ENCODE data around the gene TAF11L2.
"Not testable (repeated sequence)": the region's sequence is repeated elsewhere in the genome, so short reads cannot be mapped to it uniquely, and the experiment has no call there.

Gene TAF11L2

DNA sequence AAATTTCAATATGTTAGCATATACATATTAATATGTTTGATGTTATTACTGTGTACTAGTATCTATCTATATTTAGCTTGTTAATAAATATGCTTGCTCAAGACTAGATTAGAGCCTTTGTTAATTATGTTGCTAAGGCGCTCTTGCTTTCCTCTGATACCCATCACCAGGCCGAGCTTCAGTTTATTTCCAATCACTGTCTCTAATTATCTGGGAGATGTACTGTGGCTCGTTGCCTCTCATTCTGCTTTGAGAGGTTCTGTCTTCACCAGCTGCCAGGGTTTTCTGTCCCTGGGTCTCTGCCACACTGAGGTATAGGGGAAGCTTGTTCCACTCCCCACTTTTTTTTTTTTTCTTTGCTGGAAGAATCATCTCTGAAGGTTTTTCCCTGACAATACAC, 21.0 kb upstream of the TAF11L2 start:
- no peak overlapping the region for H3K27ac ChIP-seq
- TF ChIP-seq ZFX (IDR thresholded peaks at IDR 0.05; ENCODE audit: borderline replicate concordance), result no peak
- TF ChIP-seq, protein P1, sequence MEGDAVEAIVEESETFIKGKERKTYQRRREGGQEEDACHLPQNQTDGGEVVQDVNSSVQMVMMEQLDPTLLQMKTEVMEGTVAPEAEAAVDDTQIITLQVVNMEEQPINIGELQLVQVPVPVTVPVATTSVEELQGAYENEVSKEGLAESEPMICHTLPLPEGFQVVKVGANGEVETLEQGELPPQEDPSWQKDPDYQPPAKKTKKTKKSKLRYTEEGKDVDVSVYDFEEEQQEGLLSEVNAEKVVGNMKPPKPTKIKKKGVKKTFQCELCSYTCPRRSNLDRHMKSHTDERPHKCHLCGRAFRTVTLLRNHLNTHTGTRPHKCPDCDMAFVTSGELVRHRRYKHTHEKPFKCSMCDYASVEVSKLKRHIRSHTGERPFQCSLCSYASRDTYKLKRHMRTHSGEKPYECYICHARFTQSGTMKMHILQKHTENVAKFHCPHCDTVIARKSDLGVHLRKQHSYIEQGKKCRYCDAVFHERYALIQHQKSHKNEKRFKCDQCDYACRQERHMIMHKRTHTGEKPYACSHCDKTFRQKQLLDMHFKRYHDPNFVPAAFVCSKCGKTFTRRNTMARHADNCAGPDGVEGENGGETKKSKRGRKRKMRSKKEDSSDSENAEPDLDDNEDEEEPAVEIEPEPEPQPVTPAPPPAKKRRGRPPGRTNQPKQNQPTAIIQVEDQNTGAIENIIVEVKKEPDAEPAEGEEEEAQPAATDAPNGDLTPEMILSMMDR (IDR thresholded peaks at IDR 0.05), result no peak

- no peak overlapping the region for H3K27ac ChIP-seq
- TF ChIP-seq, protein P1 (IDR thresholded peaks at IDR 0.05), result no peak
- TF ChIP-seq ZFX (IDR thresholded peaks at IDR 0.05; ENCODE audit: borderline replicate concordance), result no peak
Observed at GRCh38 chr5:17477573-17478265, 20.3 kb upstream of the TAF11L2 start.

DNA sequence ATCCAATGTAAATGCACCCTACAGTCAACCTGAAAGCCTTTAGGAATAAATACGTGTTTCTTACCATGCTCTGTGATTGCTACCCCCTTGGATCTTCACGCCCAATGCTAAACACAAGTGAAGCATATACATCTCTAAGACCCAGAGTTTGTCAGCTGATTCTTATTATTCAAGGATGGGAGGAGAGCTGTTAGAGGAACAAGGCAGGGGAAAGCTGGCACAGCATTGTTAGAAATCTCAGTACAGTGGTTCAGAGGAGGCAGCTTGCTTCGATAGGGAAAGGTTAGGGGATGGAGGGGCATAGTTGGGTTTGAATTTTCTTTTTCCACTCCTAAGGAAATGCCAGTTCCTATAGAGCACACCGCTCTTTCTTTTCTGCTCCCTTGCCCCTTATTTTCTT, 16.7 kb upstream of the TAF11L2 start:
- no peak overlapping the region for H3K27ac ChIP-seq

DNA sequence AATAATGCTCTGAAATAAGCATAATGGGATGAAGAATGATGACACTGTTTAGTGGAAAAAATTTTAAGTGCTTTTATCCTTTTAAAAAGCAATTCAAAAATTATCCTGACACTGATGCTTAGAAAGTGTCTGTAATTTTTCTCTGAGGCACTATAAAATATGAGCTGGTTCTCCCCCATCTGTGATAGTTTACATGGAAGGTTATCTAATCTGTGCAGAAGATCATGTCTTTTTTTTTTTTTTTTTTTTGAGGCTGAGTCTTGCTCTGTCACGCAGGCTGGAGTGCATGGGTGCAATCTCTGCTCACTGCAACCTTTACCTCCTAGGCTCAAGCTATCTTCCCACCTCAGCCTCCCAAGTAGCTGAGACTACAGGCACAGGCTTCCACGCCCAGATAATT, 15.2 kb upstream of the TAF11L2 start:
- TF ChIP-seq, protein P1 (IDR thresholded peaks at IDR 0.05), result no peak
- no peak for TF ChIP-seq ZFX (IDR thresholded peaks at IDR 0.05; ENCODE audit: borderline replicate concordance)
- H3K27ac ChIP-seq, result no peak overlapping the region

More for the DNA sequence above, 16.7 kb upstream of the TAF11L2 start:
- TF ChIP-seq ZFX (IDR thresholded peaks at IDR 0.05; ENCODE audit: borderline replicate concordance), result no peak
- TF ChIP-seq, protein P1 (IDR thresholded peaks at IDR 0.05), result no peak

- H3K27ac ChIP-seq, result not testable (repeated sequence)
Observed at GRCh38 chr5:17486464-17487173, 11.4 kb upstream of the TAF11L2 start.

DNA sequence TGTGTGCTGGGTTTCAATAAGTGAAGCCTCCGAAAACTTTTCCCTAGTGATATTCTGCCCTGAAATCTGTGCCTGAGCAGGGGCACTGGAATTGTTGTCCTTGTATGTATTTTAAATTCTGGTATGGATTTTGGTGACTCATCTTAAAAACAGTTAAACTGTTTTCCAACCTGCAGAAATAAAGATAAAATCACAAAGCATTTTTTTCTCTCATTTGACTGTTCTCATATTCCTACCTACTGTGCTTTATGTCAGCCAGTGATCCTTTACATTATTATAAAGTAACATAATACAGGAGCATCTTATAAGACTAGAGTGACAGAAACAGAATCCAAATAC, 10.9 kb upstream of the TAF11L2 start:
- no peak overlapping the region for H3K27ac ChIP-seq
- no peak for TF ChIP-seq ZFX (IDR thresholded peaks at IDR 0.05; ENCODE audit: borderline replicate concordance)
- TF ChIP-seq, protein P1 (IDR thresholded peaks at IDR 0.05), result no peak

DNA sequence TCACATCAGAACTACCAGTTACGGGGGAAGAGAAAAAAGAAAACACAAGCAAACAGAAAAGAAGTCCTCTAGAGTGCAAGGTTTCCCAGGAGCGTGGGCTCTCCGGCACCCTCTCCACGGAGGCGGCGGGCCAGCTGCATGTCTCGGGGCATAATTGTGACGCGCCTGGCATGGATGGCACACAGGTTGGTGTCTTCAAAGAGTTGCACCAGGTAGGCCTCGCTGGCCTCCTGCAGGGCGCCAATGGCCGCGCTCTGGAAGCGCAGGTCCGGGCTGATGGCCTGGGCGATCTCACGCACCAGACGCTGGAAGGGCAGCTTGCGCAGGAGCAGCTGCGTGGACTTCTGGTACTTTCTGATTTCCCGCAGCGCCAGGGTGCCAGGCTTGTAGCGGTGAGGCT, 6.8 kb upstream of the TAF11L2 start:
- not testable (repeated sequence) for H3K27ac ChIP-seq

- no peak overlapping the region for H3K27ac ChIP-seq
- TF ChIP-seq, protein P1 (IDR thresholded peaks at IDR 0.05), result no peak
- TF ChIP-seq ZFX (IDR thresholded peaks at IDR 0.05; ENCODE audit: borderline replicate concordance), result no peak
Observed at GRCh38 chr5:17492770-17493169, 5.3 kb upstream of the TAF11L2 start.
